ENCODE results near the gene MAGOH.
A peak's percentile ranks its signal among the peaks of the same experiment; 100 is the strongest.

The MAGOH gene

GRCh38 chr1:53281133-53281532 lies 42.8 kb upstream of the MAGOH start:
- TF ChIP-seq MAX (IDR thresholded peaks at IDR 0.05; ENCODE audit: low read depth, low read length): no peak
- no peak for TF ChIP-seq POLR2A (IDR thresholded peaks at IDR 0.05; ENCODE audit: extremely low read depth, insufficient read length)
- TF ChIP-seq MYC (IDR thresholded peaks at IDR 0.05; ENCODE audit: low read depth, low read length): no peak
- no peak for TF ChIP-seq CTCF (IDR thresholded peaks at IDR 0.05; ENCODE audit: low read depth, low read length)
- no peak for DNase-seq (ENCODE audit: low read depth)

GRCh38 chr1:53280496-53280895 lies 42.2 kb upstream of the MAGOH start:
- H3K4me3 ChIP-seq (ENCODE audit: low read depth, low read length): no peak overlapping the region
- TF ChIP-seq MYC (IDR thresholded peaks at IDR 0.05; ENCODE audit: low read depth, low read length): no peak
- TF ChIP-seq CTCF (IDR thresholded peaks at IDR 0.05; ENCODE audit: low read depth, low read length): no peak
- TF ChIP-seq POLR2A (IDR thresholded peaks at IDR 0.05; ENCODE audit: extremely low read depth, insufficient read length): no peak
- no peak for TF ChIP-seq MAX (IDR thresholded peaks at IDR 0.05; ENCODE audit: low read depth, low read length)
- no peak for DNase-seq (ENCODE audit: low read depth)

More at GRCh38 chr1:53281133-53281532, 42.8 kb upstream of the MAGOH start:
- H3K4me3 ChIP-seq (ENCODE audit: low read depth, low read length): no peak overlapping the region

- H3K4me3 ChIP-seq (ENCODE audit: low read depth, low read length): no peak overlapping the region
- no peak for DNase-seq (ENCODE audit: low read depth)
- no peak for TF ChIP-seq CTCF (IDR thresholded peaks at IDR 0.05; ENCODE audit: low read depth, low read length)
- TF ChIP-seq MAX (IDR thresholded peaks at IDR 0.05; ENCODE audit: low read depth, low read length): no peak
- no peak for TF ChIP-seq POLR2A (IDR thresholded peaks at IDR 0.05; ENCODE audit: extremely low read depth, insufficient read length)
- TF ChIP-seq MYC (IDR thresholded peaks at IDR 0.05; ENCODE audit: low read depth, low read length): no peak
Observed at GRCh38 chr1:53279296-53280200, 41.2 kb upstream of the MAGOH start.

GRCh38 chr1:53278298-53278725 lies 40.0 kb upstream of the MAGOH start:
- peak; percentile 46 for DNase-seq (ENCODE audit: low read depth)
- no peak overlapping the region for H3K4me3 ChIP-seq (ENCODE audit: low read depth, low read length)
- TF ChIP-seq CTCF (IDR thresholded peaks at IDR 0.05; ENCODE audit: low read depth, low read length) (peak; percentile 65), POLR2A (IDR thresholded peaks at IDR 0.05; ENCODE audit: extremely low read depth, insufficient read length) (no peak), MAX (IDR thresholded peaks at IDR 0.05; ENCODE audit: low read depth, low read length) (peak; percentile 53)

GRCh38 chr1:53277326-53277725 lies 39.0 kb upstream of the MAGOH start:
- no peak for DNase-seq (ENCODE audit: low read depth)
- TF ChIP-seq CTCF (IDR thresholded peaks at IDR 0.05; ENCODE audit: low read depth, low read length) (no peak), MAX (IDR thresholded peaks at IDR 0.05; ENCODE audit: low read depth, low read length) (no peak), POLR2A (IDR thresholded peaks at IDR 0.05; ENCODE audit: extremely low read depth, insufficient read length) (no peak), MYC (IDR thresholded peaks at IDR 0.05; ENCODE audit: low read depth, low read length) (no peak)
- H3K4me3 ChIP-seq (ENCODE audit: low read depth, low read length): no peak overlapping the region
